NCI-H1092 (cell line): ENCODE data around the gene FAM107A.
A peak's percentile ranks its signal among the peaks of the same experiment; 100 is the strongest.

Experiments used
- DNase-seq: peaks from one replicate; lab custom pipeline; 2025; lab: John Stamatoyannopoulos, UW

FAM107A gene

DNA sequence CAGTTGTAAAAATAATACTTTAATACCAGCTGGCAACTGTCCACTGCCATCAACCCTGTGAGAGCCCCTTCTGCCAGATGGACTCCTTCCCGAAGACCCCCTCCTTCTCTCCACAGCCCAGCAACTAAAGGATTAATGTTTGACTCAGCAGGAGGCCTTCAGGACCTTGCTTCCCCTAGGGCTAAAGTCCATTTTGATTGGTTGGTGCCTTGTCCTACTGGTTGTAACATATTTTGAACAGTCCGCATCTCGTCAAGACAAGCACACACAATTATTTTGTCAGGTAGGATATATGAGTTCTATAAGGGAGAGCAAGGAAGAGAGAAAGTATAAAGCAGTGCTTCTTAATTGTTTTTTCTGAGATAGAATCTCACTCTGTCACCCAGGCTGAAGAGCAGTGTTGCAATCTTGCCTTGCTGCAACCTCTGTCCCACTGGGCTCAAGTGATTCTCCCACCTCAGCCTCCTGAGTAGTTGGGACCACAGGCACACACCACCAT lies 58.9 kb downstream of the FAM107A start:
- DNase-seq, result peak; percentile 41

DNA sequence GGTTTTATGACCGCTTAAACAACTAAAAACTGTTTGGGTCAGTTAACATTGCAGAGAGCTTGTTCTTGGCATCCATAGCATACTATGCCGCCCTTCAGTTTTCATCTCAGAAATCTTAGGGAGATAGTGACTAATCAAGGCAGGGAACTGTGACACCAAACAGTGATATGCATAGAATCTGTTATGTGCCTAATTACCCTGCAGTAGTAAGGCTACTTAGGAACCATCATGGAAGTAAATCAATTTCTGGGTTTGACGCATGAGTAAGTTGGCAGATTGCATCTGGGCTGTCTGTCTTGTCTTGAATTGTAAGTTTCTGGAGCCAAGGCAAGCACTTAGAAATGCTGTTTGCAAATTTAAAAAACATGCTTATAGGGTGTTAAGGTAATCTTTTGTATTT lies 62.8 kb downstream of the FAM107A start:
- DNase-seq, result no peak
